K562 (cell line): ENCODE results near the gene DPPA4. TPM values are rescaled to one million over a fixed set of nuclear protein-coding genes. Genes with fewer than 3 reads are reported as not detected.

ENCODE experiments used
- ATAC-seq: fragments of 200-7000 bp; cut with Tn5 transposase; 3 replicates; pipeline ENCODE4 v1.9.1; 2020; ENCODE audit warnings: moderate library complexity
- BruUV-seq: library from RNA; stranded (reverse); fragments of 400-500 nt; replicated peaks from 2 replicates; lab custom pipeline; 2021; lab: Mats Ljungman, UMichigan
- CTCF ChIA-PET: fragments of 300-600 bp; formaldehyde crosslinking; extraction: SDS; loops from one replicate; lab custom pipeline; 2021; ENCODE audit warnings: low intra/inter-chr PET ratio; lab: Yijun Ruan, JAX
- POLR2A ChIA-PET: fragments of 300-600, 350-650 bp; sonication (Branson Sonifier 250); formaldehyde crosslinking; extraction: SDS; loops from one replicate; lab custom pipeline; 2021; ENCODE audit warnings: antibody characterized with exemption, inconsistent platforms; lab: Yijun Ruan, JAX
- DNase-seq, 4 experiments: peaks; one replicate each; pipeline versions ENCODE4 v3.0.0 to v3.0.0-alpha.2; 2011 to 2018; ENCODE audit warnings: low spot score in 3 of 4, mixed read lengths in 3 of 4; ENCODE audit errors: extremely low read depth in 1 of 4
- FAIRE-seq: peaks from 2 replicates; lab custom pipeline; 2011; peaks lifted over from hg19 to GRCh38; lab: Jason Lieb, UNC
- H2AFZ ChIP-seq: 2 replicates; pipeline ENCODE4 v1.6.0; 2011; ENCODE audit warnings: low read depth, low read length, control low read depth, inconsistent platforms
- H3K27ac ChIP-seq: fragments of 200-600 bp; 3 replicates; pipeline ENCODE4 v1.8.0; 2011; ENCODE audit warnings: low read depth, mild to moderate bottlenecking, control low read depth, inconsistent platforms, low read length, moderate library complexity, mixed read lengths; ENCODE audit errors: extremely low read depth
- H3K27me3 ChIP-seq, 2 experiments: fragments of 300-600 bp in 1 of 2; 2 replicates in 1 of 2; 3 replicates in 1 of 2; pipeline versions ENCODE4 v1.6.0 to v1.8.0; 2011; ENCODE audit warnings: inconsistent platforms in 2 of 2, low read length in 2 of 2, mild to moderate bottlenecking in 1 of 2, mixed read lengths in 1 of 2, moderate library complexity in 1 of 2; ENCODE audit not compliant: control insufficient read depth in 2 of 2, insufficient read depth in 2 of 2
- H3K36me3 ChIP-seq: fragments of 300-600 bp; 3 replicates; pipeline ENCODE4 v1.8.0; 2011; ENCODE audit warnings: mild to moderate bottlenecking, low read length, inconsistent platforms; ENCODE audit not compliant: control insufficient read depth, insufficient read depth
- H3K4me1 ChIP-seq, 2 experiments: fragments of 200-600 bp in 1 of 2; replicated peaks in 1 of 2; 2 replicates in 1 of 2; 3 replicates in 1 of 2; pipeline versions ENCODE4 v1.5.1 to v1.8.0; 2011; ENCODE audit warnings: inconsistent platforms in 2 of 2, low read length in 2 of 2, mild to moderate bottlenecking in 1 of 2, mixed read lengths in 1 of 2, moderate library complexity in 1 of 2; ENCODE audit not compliant: control insufficient read depth in 2 of 2, insufficient read depth in 2 of 2
- H3K4me2 ChIP-seq: 2 replicates; pipeline ENCODE4 v1.6.1; 2011; ENCODE audit warnings: low read length, control low read depth, inconsistent platforms, mixed read lengths; ENCODE audit not compliant: insufficient read depth
- H3K4me3 ChIP-seq: fragments of 200-600 bp; sonication (generic), shearing (Covaris generic); 2 replicates; pipeline ENCODE4 v1.5.1; 2016; ENCODE audit warnings: control low read depth, inconsistent platforms
- H3K79me2 ChIP-seq: fragments of 200-600 bp; 3 replicates; pipeline ENCODE4 v1.8.0; 2011; ENCODE audit warnings: low read length, inconsistent platforms; ENCODE audit not compliant: control insufficient read depth, insufficient read depth
- H3K9ac ChIP-seq, 2 experiments: 2 replicates each; pipeline versions ENCODE4 v1.6.0 to v1.6.1; 2011; ENCODE audit warnings: low read depth in 2 of 2, low read length in 2 of 2, control low read depth in 1 of 2, inconsistent platforms in 1 of 2, mild to moderate bottlenecking in 1 of 2, mixed read lengths in 1 of 2; ENCODE audit not compliant: insufficient read depth in 1 of 2
- H3K9me1 ChIP-seq: one replicate; pipeline ENCODE4 v1.6.0; 2011; ENCODE audit warnings: inconsistent platforms, mild to moderate bottlenecking, low read length, moderate library complexity; ENCODE audit not compliant: control insufficient read depth, insufficient read depth
- H3K9me3 ChIP-seq: replicated peaks from 2 replicates; pipeline ENCODE4 v1.5.1; 2011; ENCODE audit warnings: low read depth, low read length, inconsistent platforms; ENCODE audit not compliant: control insufficient read depth, insufficient read depth
- H4K20me1 ChIP-seq: replicated peaks from 2 replicates; pipeline ENCODE4 v1.6.1; 2011; ENCODE audit warnings: low read length, inconsistent platforms, mixed read lengths; ENCODE audit not compliant: control insufficient read depth, insufficient read depth
- CBFB ChIP-seq: sonication (generic); formaldehyde crosslinking; IDR thresholded peaks from 2 replicates; pipeline ENCODE4 v1.4.0; 2020; ENCODE audit warnings: mild to moderate bottlenecking, missing genetic modification reagents
- CC2D1A ChIP-seq: fragments of 450-650 bp; IDR thresholded peaks from 2 replicates; pipeline ENCODE4 v1.6.1; 2017; ENCODE audit warnings: mild to moderate bottlenecking
- CREBBP ChIP-seq: IDR thresholded peaks from one replicate; pipeline ENCODE4 v1.6.1; 2012; ENCODE audit warnings: low read depth, mild to moderate bottlenecking, control low read depth, inconsistent platforms, low read length
- ELF4 ChIP-seq: fragments of 450-650 bp; formaldehyde crosslinking; IDR thresholded peaks from 2 replicates; pipeline ENCODE4 v1.4.0; 2022; ENCODE audit warnings: missing genetic modification characterization
- HMG20A ChIP-seq: fragments of 450-650 bp; formaldehyde crosslinking; conservative IDR thresholded peaks from 2 replicates; pipeline ENCODE4 v1.4.0; 2020; ENCODE audit warnings: mild to moderate bottlenecking, mixed read lengths
- HNRNPK ChIP-seq: fragments of 200-400 bp; formaldehyde crosslinking; IDR thresholded peaks from one replicate; pipeline ENCODE4 v1.6.1; 2018; ENCODE audit warnings: mild to moderate bottlenecking, low read depth, low read length; ENCODE audit not compliant: poor library complexity, severe bottlenecking
- RBM25 ChIP-seq: fragments of 200-400 bp; formaldehyde crosslinking; IDR thresholded peaks from 2 replicates; pipeline ENCODE4 v1.6.1; 2018; ENCODE audit warnings: low read length, low read depth, moderate library complexity; ENCODE audit not compliant: severe bottlenecking
- SLC30A9 ChIP-seq: fragments of 250-450 bp; sonication (Bioruptor Pico); IDR thresholded peaks from 2 replicates; pipeline ENCODE4 v1.8.0; 2022; ENCODE audit warnings: mild to moderate bottlenecking, moderate library complexity
- TSC22D4 ChIP-seq: fragments of 450-650 bp; IDR thresholded peaks from 2 replicates; pipeline ENCODE4 v1.6.1; 2016; ENCODE audit warnings: missing genetic modification characterization, missing biosample characterization, control low read depth
- ZNF407 ChIP-seq: fragments of 450-650 bp; IDR thresholded peaks from 2 replicates; pipeline ENCODE4 v1.6.1; 2016; ENCODE audit warnings: low read depth
- WGBS: fragments of 100-300 bp; shearing (Covaris generic); methylation state at CpG from one replicate; pipeline ENCODE4 v1.1.6; 2016; ENCODE audit warnings: low coverage, mixed read lengths; ENCODE audit not compliant: insufficient coverage; ENCODE audit errors: missing lambda C conversion rate; 5-methylcytosine and 5-hydroxymethylcytosine counted together
- in situ Hi-C: fragments of 300-500 bp; cut with MboI; formaldehyde crosslinking; loops from 4 replicates; pipeline ENCODE4 v1.15.0; 2018; ENCODE audit warnings: inconsistent platforms, mixed read lengths
- intact Hi-C: fragments of 100-400 bp; cut with micrococcal nuclease; formaldehyde crosslinking; loops from 2 replicates; pipeline ENCODE4 v1.14.2; 2022
- polyA plus RNA-seq, 8 experiments: library from polyadenylated mRNA; depleted of rRNA in 4 of 8; stranded (reverse) in 5 of 8; unstranded in 3 of 8; fragments of >200 nt; fragmentation: Nextera tagmentation in 2 of 8; fragmentation: Illumina TruSeq in 1 of 8; extraction: Ambion mirVana in 2 of 8; extraction: Trizol in 1 of 8; gene quantifications; 2 replicates each; pipeline versions ENCODE4 v1.2.1 to v1.2.3, GENCODE V29; 2011 to 2014; ENCODE audit warnings: inconsistent platforms in 1 of 8, missing spikeins in 1 of 8
- total RNA-seq, 7 experiments: library from RNA; depleted of rRNA in 6 of 7; stranded (reverse); fragments of >200 nt in 6 of 7; fragmentation: Illumina TruSeq in 2 of 7; extraction: Trizol in 2 of 7; gene quantifications; 2 replicates each; pipeline versions ENCODE4 v1.2.1 to v1.2.3, GENCODE V29; 2011 to 2021; ENCODE audit warnings: low replicate concordance in 1 of 7

Gene DPPA4
- total and polyA plus RNA-seq, 9 of the 15 experiments (the other 6 are each of a cell fraction or from before 2014, with no cell fraction given) = 0.53 TPM; not detected in 8

- TF ChIP-seq ZNF407 (no peak), HMG20A (no peak), CREBBP (no peak)
Measured at GRCh38 chr3:109363634-109364033, 26.3 kb upstream of the DPPA4 start (continued).

- TF ChIP-seq TSC22D4 (tag) = no peak
- TF ChIP-seq ELF4 (CRISPR knock-in tag) = no peak
- TF ChIP-seq RBM25 = no peak
- TF ChIP-seq SLC30A9 (CRISPR knock-in tag) = no peak
- no peak for TF ChIP-seq CC2D1A
- no peak for TF ChIP-seq HNRNPK
- TF ChIP-seq CBFB (CRISPR knock-in tag) = no peak
- CTCF ChIA-PET = no interaction called here
- Histone ChIP-seq H3K27ac (no peak overlapping the region), H3K27me3 (no peaks in the 10 kb centered on the region), H3K9me3 (no peaks in the 10 kb centered on the region), H3K9me1 (no peaks in the 10 kb centered on the region), H3K9ac (no peak overlapping the region), H3K4me2 (no peak overlapping the region), H3K4me3 (no peak overlapping the region), H4K20me1 (no peaks in the 10 kb centered on the region), H3K36me3 (no peaks in the 10 kb centered on the region), H3K79me2 (no peaks in the 10 kb centered on the region), H2AFZ (no peak overlapping the region), H3K4me1 (no peaks in the 10 kb centered on the region)
- DNase-seq (no peak), ATAC-seq (no peak), FAIRE-seq (no peak)
- no TSS peak for BruUV-seq
- POLR2A ChIA-PET = no interaction called here
- intact Hi-C loops = no loop called here
- 7% methylated on average over 3 of the region's 4 CpGs for WGBS
- in situ Hi-C loops = no loop called here
Measured at GRCh38 chr3:109362823-109363222, 25.5 kb upstream of the DPPA4 start.
